ENCODE results near the gene SLC26A3.

DNA sequence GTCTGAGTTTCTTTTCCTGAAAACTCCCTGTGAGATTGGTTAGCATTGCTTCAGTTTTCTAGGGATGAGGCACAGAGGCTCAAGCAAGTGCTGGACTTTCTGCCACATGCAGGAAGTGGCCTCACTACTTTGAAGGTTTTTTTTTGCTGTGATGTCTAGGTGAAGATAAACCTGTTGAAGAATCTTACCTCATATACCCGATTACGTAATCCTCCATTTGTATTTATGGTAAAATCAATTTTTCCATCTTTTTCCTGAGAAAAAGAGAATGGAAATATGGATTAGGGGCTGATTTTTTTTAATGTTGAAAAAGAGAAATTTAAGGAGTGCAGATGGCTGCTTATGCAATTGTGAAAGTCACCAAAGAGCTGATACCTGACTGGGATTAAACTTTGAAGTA lies 35.6 kb downstream of the SLC26A3 start:
- TF ChIP-seq EZH2 (IDR thresholded peaks at IDR 0.05; ENCODE audit: insufficient read depth, poor library complexity, severe bottlenecking) (no peak), EZH2phosphoT487 (IDR thresholded peaks at IDR 0.05; ENCODE audit: insufficient read depth, low read depth) (no peak)

Measured in GM23248 (cell line).